Activated T-helper 2 cell treated with anti-CD3 and anti-CD28 coated beads, Interferon-gamma antibody, Interleukin-2, Interleukin-4, amounts not matched to agents 10 μg/mL and 5 μg/mL and 100 μg/mL, durations not matched to agents 14 hours and 24 hours and 36 hours (primary cell): ENCODE measurements around the gene GALNT10. TPM values are rescaled to one million over a fixed set of nuclear protein-coding genes. Genes with fewer than 3 reads are reported as not detected.

Experiments
- DNase-seq: peaks from one replicate; pipeline ENCODE4 v3.0.0; 2021; ENCODE audit warnings: low spot score
- H3K27ac Mint-ChIP-seq: one replicate; pipeline ENCODE4 v1.8.0; 2021; ENCODE audit warnings: mixed read lengths
- H3K27me3 Mint-ChIP-seq: one replicate; pipeline ENCODE4 v1.8.0; 2021; ENCODE audit warnings: low read depth, mixed read lengths
- H3K36me3 Mint-ChIP-seq: one replicate; pipeline ENCODE4 v1.8.0; 2021; ENCODE audit warnings: low read depth, mixed read lengths
- H3K4me1 Mint-ChIP-seq: one replicate; pipeline ENCODE4 v1.8.0; 2021; ENCODE audit warnings: low read depth, mixed read lengths
- H3K4me3 Mint-ChIP-seq: one replicate; pipeline ENCODE4 v1.8.0; 2021; ENCODE audit warnings: low read depth, mild to moderate bottlenecking, moderate library complexity, mixed read lengths
- H3K9me3 Mint-ChIP-seq: one replicate; pipeline ENCODE4 v1.8.0; 2021; ENCODE audit warnings: mixed read lengths
- intact Hi-C: fragments of 100-400 bp; cut with micrococcal nuclease; formaldehyde crosslinking; loops from one replicate; pipeline ENCODE4 v1.15.1; 2023
- total RNA-seq: library from RNA; stranded (reverse); gene quantifications from 2 replicates; pipeline ENCODE4 v1.2.3, GENCODE V29; 2022

GALNT10 gene
- total RNA-seq, 1 donor from 2014 or later, result 35.5 TPM

GRCh38 chr5:154388842-154389241 is 198.3 kb downstream of the GALNT10 start:
- Mint-ChIP-seq H3K4me3 (no peak overlapping the region), H3K9me3 (peaks cover 3% of the 10 kb centered on the region), H3K36me3 (peaks cover 34% of the 10 kb centered on the region), H3K27ac (no peak overlapping the region), H3K4me1 (peaks cover 4% of the 10 kb centered on the region), H3K27me3 (no peaks in the 10 kb centered on the region)
- DNase-seq, result no peak
- intact Hi-C loops, result no loop called here

GRCh38 chr5:154390096-154390495 is 199.6 kb downstream of the GALNT10 start:
- intact Hi-C loops, result no loop called here
- no peak for DNase-seq
- Mint-ChIP-seq H3K4me3 (no peak overlapping the region), H3K27ac (no peak overlapping the region), H3K4me1 (no peaks in the 10 kb centered on the region), H3K36me3 (peaks cover 32% of the 10 kb centered on the region), H3K27me3 (no peaks in the 10 kb centered on the region), H3K9me3 (no peaks in the 10 kb centered on the region)

GRCh38 chr5:154390746-154391359 is 200.3 kb downstream of the GALNT10 start:
- Mint-ChIP-seq H3K27ac (no peak overlapping the region), H3K4me1 (no peaks in the 10 kb centered on the region), H3K27me3 (no peaks in the 10 kb centered on the region), H3K9me3 (no peaks in the 10 kb centered on the region), H3K4me3 (no peak overlapping the region), H3K36me3 (peaks cover 27% of the 10 kb centered on the region)
- intact Hi-C loops, result no loop called here
- DNase-seq, result no peak

GRCh38 chr5:154391788-154392187 is 201.3 kb downstream of the GALNT10 start:
- intact Hi-C loops, result no loop called here
- no peak for DNase-seq
- no peak overlapping the region for H3K27ac Mint-ChIP-seq
- H3K4me3 Mint-ChIP-seq, result no peak overlapping the region
- no peaks in the 10 kb centered on the region for H3K9me3 Mint-ChIP-seq
- H3K36me3 Mint-ChIP-seq, result peaks cover 27% of the 10 kb centered on the region
- H3K27me3 Mint-ChIP-seq, result no peaks in the 10 kb centered on the region
- H3K4me1 Mint-ChIP-seq, result no peaks in the 10 kb centered on the region

- peaks cover 23% of the 10 kb centered on the region for H3K36me3 Mint-ChIP-seq
- no peaks in the 10 kb centered on the region for H3K27me3 Mint-ChIP-seq
- H3K4me1 Mint-ChIP-seq, result no peaks in the 10 kb centered on the region
- intact Hi-C loops, result no loop called here
- no peak for DNase-seq
- no peak overlapping the region for H3K27ac Mint-ChIP-seq
- H3K9me3 Mint-ChIP-seq, result no peaks in the 10 kb centered on the region
- H3K4me3 Mint-ChIP-seq, result no peak overlapping the region
Measured at GRCh38 chr5:154393850-154394249, 203.3 kb downstream of the GALNT10 start.

GRCh38 chr5:154394307-154394706 is 203.8 kb downstream of the GALNT10 start:
- Mint-ChIP-seq H3K36me3 (peaks cover 23% of the 10 kb centered on the region), H3K27me3 (no peaks in the 10 kb centered on the region), H3K4me1 (no peaks in the 10 kb centered on the region), H3K27ac (no peak overlapping the region), H3K9me3 (no peaks in the 10 kb centered on the region), H3K4me3 (no peak overlapping the region)
- no peak for DNase-seq
- intact Hi-C loops, result no loop called here

- Mint-ChIP-seq H3K4me1 (no peaks in the 10 kb centered on the region), H3K36me3 (peaks cover 16% of the 10 kb centered on the region), H3K4me3 (no peak overlapping the region), H3K9me3 (no peaks in the 10 kb centered on the region), H3K27ac (no peak overlapping the region), H3K27me3 (no peaks in the 10 kb centered on the region)
- DNase-seq, result no peak
- intact Hi-C loops, result no loop called here
Measured at GRCh38 chr5:154395407-154396106, 205.0 kb downstream of the GALNT10 start.

GRCh38 chr5:154396128-154396527 is 205.6 kb downstream of the GALNT10 start:
- Mint-ChIP-seq H3K27ac (no peak overlapping the region), H3K4me3 (no peak overlapping the region), H3K4me1 (no peaks in the 10 kb centered on the region), H3K27me3 (no peaks in the 10 kb centered on the region), H3K36me3 (peaks cover 16% of the 10 kb centered on the region), H3K9me3 (no peaks in the 10 kb centered on the region)
- intact Hi-C loops, result no loop called here
- DNase-seq, result no peak

GRCh38 chr5:154397652-154398406 is 207.3 kb downstream of the GALNT10 start:
- DNase-seq, result no peak
- peaks cover 5% of the 10 kb centered on the region for H3K36me3 Mint-ChIP-seq
- no peaks in the 10 kb centered on the region for H3K27me3 Mint-ChIP-seq
- H3K27ac Mint-ChIP-seq, result no peak overlapping the region
- H3K4me3 Mint-ChIP-seq, result no peak overlapping the region
- H3K9me3 Mint-ChIP-seq, result no peaks in the 10 kb centered on the region
- intact Hi-C loops, result no loop called here
- H3K4me1 Mint-ChIP-seq, result no peaks in the 10 kb centered on the region

GRCh38 chr5:154400678-154401077 is 210.1 kb downstream of the GALNT10 start:
- H3K4me3 Mint-ChIP-seq, result no peak overlapping the region
- H3K9me3 Mint-ChIP-seq, result no peaks in the 10 kb centered on the region
- H3K27ac Mint-ChIP-seq, result no peak overlapping the region
- H3K27me3 Mint-ChIP-seq, result no peaks in the 10 kb centered on the region
- peaks cover 9% of the 10 kb centered on the region for H3K4me1 Mint-ChIP-seq
- intact Hi-C loops, result no loop called here
- DNase-seq, result no peak
- peaks cover 8% of the 10 kb centered on the region for H3K36me3 Mint-ChIP-seq

- H3K27me3 Mint-ChIP-seq, result no peaks in the 10 kb centered on the region
- intact Hi-C loops, result no loop called here
- peaks cover 9% of the 10 kb centered on the region for H3K4me1 Mint-ChIP-seq
- no peaks in the 10 kb centered on the region for H3K9me3 Mint-ChIP-seq
- peaks cover 8% of the 10 kb centered on the region for H3K36me3 Mint-ChIP-seq
- DNase-seq, result no peak
- no peak overlapping the region for H3K4me3 Mint-ChIP-seq
- H3K27ac Mint-ChIP-seq, result no peak overlapping the region
Measured at GRCh38 chr5:154401355-154401754, 210.8 kb downstream of the GALNT10 start.

- Mint-ChIP-seq H3K4me1 (peaks cover 9% of the 10 kb centered on the region), H3K9me3 (no peaks in the 10 kb centered on the region), H3K27ac (no peak overlapping the region), H3K4me3 (no peak overlapping the region), H3K27me3 (no peaks in the 10 kb centered on the region), H3K36me3 (peaks cover 8% of the 10 kb centered on the region)
- DNase-seq, result no peak
- intact Hi-C loops, result no loop called here
Measured at GRCh38 chr5:154401931-154402330, 211.4 kb downstream of the GALNT10 start.

GRCh38 chr5:154402611-154403010 is 212.1 kb downstream of the GALNT10 start:
- no peak for DNase-seq
- Mint-ChIP-seq H3K9me3 (no peaks in the 10 kb centered on the region), H3K4me1 (peaks cover 9% of the 10 kb centered on the region), H3K4me3 (no peak overlapping the region), H3K27ac (no peak overlapping the region), H3K27me3 (no peaks in the 10 kb centered on the region), H3K36me3 (peaks cover 8% of the 10 kb centered on the region)
- intact Hi-C loops, result no loop called here
